CD4-positive, alpha-beta T cell treated with Interferon alpha-2 for 1 hour (primary cell): ENCODE data around the gene PXK.
A peak's percentile ranks its signal among the peaks of the same experiment; 100 is the strongest.

Experiments
- DNase-seq, 2 donors: peaks; one replicate each; pipeline ENCODE4 v3.0.0-alpha.2; 2020 to 2022

PXK gene

GRCh38 chr3:58349792-58350626 lies 17.3 kb downstream of the PXK start:
- DNase-seq, result peak; percentile 18 to 40

DNA sequence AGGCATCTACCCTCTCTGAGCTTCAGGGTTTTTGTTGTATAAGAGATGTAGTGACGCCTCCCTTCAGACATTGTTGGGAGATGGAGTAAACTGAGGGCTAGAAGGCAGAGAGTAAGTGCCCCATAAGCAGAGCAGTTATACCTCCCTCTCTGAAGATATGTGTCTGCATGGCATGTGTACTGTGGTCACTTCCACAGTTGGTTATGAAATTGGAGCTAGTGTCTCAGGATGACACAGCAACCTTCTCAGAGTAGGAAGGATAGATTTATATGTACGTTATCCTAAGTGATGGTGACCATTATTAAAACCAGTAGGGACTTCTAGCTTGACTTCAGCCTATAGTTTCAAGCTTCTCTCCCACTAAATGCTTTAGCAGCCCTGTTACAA lies 17.9 kb downstream of the PXK start:
- DNase-seq, result no peak

DNA sequence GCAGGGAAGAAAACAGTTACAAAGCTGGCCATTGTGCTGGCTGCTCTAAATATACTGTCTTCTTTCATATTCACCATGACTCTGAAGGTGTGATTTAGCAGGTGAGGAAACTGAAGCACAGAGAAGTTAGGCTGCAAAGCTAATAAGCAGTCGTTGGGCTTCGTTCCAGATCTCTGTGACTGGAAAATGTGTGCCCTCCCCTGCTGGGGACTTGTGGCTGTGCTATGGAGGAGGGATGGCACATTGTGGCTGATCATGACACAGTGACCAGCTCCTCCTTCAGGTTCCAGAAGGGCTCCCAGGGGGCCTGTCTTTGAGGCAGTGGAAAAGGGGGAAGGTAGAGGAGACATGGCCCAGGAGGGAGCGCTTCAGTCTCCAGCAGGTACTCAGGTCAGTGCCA lies 19.2 kb downstream of the PXK start:
- no peak for DNase-seq

GRCh38 chr3:58352626-58353025 lies 19.9 kb downstream of the PXK start:
- no peak for DNase-seq

DNA sequence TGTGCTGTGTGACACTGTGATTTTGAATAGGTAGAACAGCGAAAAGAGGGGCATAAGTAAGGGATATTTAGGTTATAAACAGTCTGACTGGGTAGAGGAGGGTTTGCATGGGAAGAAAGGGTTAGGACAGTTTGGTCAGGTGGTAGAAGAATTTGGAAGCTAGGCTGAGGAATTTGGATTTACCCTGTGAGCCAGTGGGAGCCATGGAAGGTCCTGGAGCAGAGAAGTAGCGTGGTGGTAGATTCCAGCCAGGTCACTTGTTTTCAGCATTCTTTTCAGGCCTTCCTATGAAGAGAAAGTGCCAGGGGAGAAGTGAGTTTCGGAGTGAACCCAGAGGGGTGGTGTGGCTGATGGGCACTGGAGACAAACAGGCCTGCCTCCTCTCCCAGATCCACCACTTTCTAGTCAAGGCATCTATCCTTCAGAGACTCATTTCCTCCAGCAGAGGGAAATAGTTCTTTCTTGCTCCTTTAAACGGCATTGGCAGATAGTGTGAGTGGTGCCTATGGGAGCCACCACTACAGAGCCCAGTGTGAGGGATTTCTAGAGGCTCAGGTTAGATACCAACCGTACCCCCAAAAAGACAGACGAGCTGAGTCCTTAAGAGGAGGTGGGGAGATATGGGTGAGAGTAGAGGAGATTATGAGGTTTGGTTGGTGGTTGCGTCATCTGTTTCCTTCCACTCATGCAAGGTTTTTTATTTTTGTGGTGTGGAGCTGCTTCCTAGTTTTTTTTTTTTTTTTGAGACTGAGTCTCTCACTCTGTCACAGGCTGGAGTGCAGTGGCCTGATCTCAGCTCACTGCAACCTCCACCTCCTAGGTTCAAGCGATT lies 21.2 kb downstream of the PXK start:
- peak; percentile 32 to 40 for DNase-seq

GRCh38 chr3:58355179-58355578 lies 22.5 kb downstream of the PXK start:
- peak in 1 of 2 donors; percentile 30 for DNase-seq

GRCh38 chr3:58356054-58356453 lies 23.4 kb downstream of the PXK start:
- DNase-seq, result peak in 1 of 2 donors; percentile 50

DNA sequence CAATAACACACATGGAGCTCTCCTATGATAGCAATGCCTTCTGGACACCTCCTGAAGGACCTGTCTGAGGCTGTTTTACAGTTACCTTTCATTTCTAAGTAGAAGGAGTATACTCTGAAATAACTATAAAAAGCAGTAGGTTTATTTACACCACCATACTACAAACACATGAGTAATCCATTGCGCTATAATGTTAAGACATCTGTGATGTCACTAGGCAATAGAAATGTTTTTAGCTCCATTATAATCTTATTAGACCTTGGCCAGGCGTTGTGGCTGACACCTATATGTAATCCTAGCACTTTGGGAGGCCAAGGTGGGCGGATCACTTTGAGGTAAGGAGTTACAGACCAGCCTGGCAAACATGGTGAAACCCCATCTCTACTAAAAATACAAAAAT lies 24.7 kb downstream of the PXK start:
- no peak for DNase-seq

- no peak for DNase-seq
Measured at GRCh38 chr3:58358092-58358491, 25.4 kb downstream of the PXK start.

GRCh38 chr3:58358808-58359207 lies 26.1 kb downstream of the PXK start:
- no peak for DNase-seq

DNA sequence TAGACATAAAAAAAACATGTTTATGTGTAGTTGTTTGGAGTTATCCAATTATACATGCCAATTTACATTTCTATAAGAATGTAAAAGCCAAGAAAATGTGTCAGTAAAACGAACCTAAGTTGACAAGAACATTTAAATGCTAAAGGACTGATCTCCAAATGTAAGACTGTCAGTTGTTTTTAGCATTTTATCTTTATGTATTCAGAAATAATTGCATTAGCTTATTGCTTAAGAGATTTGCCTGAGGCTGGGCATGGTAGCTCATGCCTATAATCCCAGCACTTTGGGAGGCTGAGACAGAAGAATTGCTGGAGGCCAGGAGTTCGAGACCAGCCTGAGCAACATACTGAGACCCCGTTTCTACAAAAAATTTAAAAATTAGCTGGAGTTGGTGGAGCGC lies 26.9 kb downstream of the PXK start:
- no peak for DNase-seq

GRCh38 chr3:58361866-58362265 lies 29.2 kb downstream of the PXK start:
- DNase-seq, result no peak

DNA sequence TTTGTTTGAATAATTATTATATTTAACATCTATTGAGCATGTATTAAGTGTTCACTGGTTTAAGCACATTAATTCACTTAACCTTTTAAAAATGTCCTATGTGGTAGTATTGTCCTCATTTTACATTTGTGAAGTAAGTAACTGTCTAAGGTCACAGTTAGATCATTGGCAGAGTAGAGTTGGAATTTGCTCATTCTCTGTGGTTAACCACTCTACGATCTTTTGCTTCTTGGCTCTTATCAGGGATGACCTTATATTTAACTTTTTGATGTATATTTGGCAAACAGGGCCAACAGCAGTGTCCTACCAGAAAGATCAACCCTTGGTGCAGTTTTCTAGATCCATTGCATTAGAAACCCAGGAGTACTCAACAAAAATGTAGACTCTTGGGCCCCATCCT lies 34.0 kb downstream of the PXK start:
- no peak for DNase-seq

GRCh38 chr3:58369038-58369437 lies 36.3 kb downstream of the PXK start:
- no peak for DNase-seq

GRCh38 chr3:58369876-58370275 lies 37.2 kb downstream of the PXK start:
- no peak for DNase-seq

GRCh38 chr3:58370407-58370806 lies 37.7 kb downstream of the PXK start:
- no peak for DNase-seq

- no peak for DNase-seq
Measured at GRCh38 chr3:58371754-58372153, 39.1 kb downstream of the PXK start.

- no peak for DNase-seq
Measured at GRCh38 chr3:58375254-58375653, 42.6 kb downstream of the PXK start.

- DNase-seq, result no peak
Measured at GRCh38 chr3:58377168-58377567, 44.5 kb downstream of the PXK start.

DNA sequence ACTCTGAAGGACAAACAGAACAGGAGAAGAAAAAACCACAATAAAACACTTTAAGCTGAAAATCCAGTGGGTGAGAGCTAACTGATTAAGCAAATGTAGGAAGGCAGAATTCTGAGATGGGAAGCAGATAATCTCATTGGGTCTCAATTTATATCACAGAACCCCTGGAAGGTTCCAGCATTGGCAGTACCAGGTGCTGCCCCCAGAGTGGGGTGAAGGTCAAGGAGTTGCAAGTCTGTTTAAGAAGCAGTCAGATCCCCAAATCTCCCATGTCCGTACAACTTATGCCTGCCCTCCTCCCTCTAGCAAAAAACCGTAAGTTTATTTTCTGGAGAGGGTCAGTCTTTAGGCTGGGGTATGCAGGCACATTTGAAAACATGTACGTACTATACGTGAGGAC lies 45.1 kb downstream of the PXK start:
- DNase-seq, result no peak

GRCh38 chr3:58379351-58380073 lies 46.8 kb downstream of the PXK start:
- DNase-seq, result no peak

DNA sequence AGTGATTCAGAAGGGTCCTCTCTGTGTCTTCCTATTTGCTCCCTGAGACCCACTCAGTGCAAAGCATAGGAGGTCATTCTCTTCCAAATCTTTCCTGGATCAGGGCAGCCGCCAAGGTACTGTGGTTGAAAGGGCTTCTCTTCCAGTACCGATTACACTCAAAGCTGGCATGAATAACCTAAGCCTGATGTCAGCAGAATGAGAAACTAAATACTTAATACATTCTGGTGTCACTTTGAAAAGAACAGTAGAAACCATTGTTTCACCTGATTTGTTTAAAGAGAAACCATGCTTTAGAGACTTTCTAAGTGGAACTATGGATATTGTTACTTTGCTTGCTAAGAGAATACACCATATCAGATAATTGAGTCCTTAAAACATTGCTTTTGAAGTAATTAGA lies 50.8 kb downstream of the PXK start:
- DNase-seq, result no peak

GRCh38 chr3:58383904-58384303 lies 51.2 kb downstream of the PXK start:
- DNase-seq, result no peak
